Cardiac muscle cell (in vitro differentiated cells and primary cell): Measurements from ENCODE around the gene RAB33B. TPM values are rescaled to one million over a fixed set of nuclear protein-coding genes. Genes with fewer than 3 reads are reported as not detected.
"Not testable (repeated sequence)": the region's sequence is repeated elsewhere in the genome, so short reads cannot be mapped to it uniquely, and the experiment has no call there.

Experiments used
- DNase-seq, 2 donors: peaks; one replicate each; pipeline versions ENCODE4 v3.0.0 to v3.0.0-alpha.2; 2010 to 2017; ENCODE audit warnings: low read depth in 1 of 2, low spot score in 1 of 2
- H3K27ac ChIP-seq: fragments of 200-600 bp; sonication (generic); 2 replicates; pipeline ENCODE4 v1.5.1; 2016
- H3K27me3 ChIP-seq: fragments of 200-600 bp; sonication (generic); 2 replicates; pipeline ENCODE4 v1.6.0; 2016; ENCODE audit warnings: control low read depth
- H3K36me3 ChIP-seq: fragments of 200-600 bp; sonication (generic); 2 replicates; pipeline ENCODE4 v1.5.1; 2016; ENCODE audit warnings: control low read depth
- H3K4me1 ChIP-seq: fragments of 200-600 bp; sonication (generic); 2 replicates; pipeline ENCODE4 v1.8.1; 2017; ENCODE audit warnings: low read depth, mild to moderate bottlenecking, mixed run types
- H3K4me3 ChIP-seq: fragments of 200-600 bp; sonication (generic); 2 replicates; pipeline ENCODE4 v1.5.1; 2016; ENCODE audit warnings: mild to moderate bottlenecking
- H3K9me3 ChIP-seq: fragments of 200-600 bp; sonication (generic); 2 replicates; pipeline ENCODE4 v1.5.1; 2017; ENCODE audit warnings: low read depth, mild to moderate bottlenecking, control low read depth
- CTCF ChIP-seq: IDR thresholded peaks from 2 replicates; pipeline ENCODE4 v1.5.1; 2012; ENCODE audit warnings: low read depth, mild to moderate bottlenecking, low read length
- polyA plus RNA-seq: library from polyadenylated mRNA; unstranded; fragments of >200 nt; fragmentation: Nextera tagmentation; extraction: Ambion mirVana; gene quantifications from 2 replicates; pipeline ENCODE4 v1.2.1, GENCODE V29; 2016
- total RNA-seq: library from RNA; depleted of rRNA; stranded (reverse); fragments of >200 nt; gene quantifications from 2 replicates; pipeline ENCODE4 v1.2.3, GENCODE V29; 2016

The RAB33B gene
- total and polyA plus RNA-seq, 2 experiments from 2014 or later, result 8.4 to 8.8 TPM

DNA sequence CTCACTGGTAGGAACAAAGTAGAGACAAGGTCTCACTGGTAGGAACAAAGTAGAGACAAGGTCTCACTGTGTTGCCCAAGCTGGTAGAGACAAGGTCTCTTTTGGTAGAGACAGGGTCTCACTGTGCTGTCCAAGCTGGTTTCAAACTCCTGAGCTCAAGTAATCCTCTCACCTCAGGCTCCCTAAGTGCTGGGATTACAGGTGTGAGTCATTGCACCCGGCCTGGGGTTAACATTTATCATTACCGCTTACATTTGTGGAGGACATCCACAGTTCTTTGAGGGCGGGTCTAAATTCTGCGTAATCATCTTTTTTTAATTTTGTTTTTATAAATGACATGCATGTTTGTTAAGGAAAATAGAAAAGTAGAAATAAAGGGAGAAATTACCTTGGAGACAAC lies 12.0 kb downstream of the RAB33B start:
- H3K27ac ChIP-seq, result no peak overlapping the region
- no peaks in the 10 kb centered on the region for H3K36me3 ChIP-seq
- no peak overlapping the region for H3K4me3 ChIP-seq
- TF ChIP-seq CTCF, result no peak
- H3K4me1 ChIP-seq, result no peaks in the 10 kb centered on the region
- no peak for DNase-seq
- no peaks in the 10 kb centered on the region for H3K27me3 ChIP-seq
- H3K9me3 ChIP-seq, result no peaks in the 10 kb centered on the region

DNA sequence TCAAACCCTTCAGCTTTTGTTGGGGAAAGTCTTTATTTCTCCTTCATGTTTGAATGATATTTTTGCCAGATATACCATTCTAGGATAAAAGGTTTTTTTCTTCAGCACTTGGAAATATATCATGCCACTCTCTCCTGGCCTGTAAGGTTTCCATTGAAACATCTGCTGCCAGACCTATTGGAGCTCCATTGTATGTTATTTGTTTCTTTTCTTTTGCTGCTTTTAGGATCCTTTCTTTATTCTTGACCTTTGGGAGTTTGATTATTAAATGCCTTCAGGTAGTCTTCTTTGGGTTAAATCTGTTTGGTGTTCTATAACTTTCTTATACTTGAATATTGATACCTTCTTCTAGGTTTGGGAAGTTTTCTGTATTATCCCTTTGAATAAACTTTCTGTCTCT lies 14.8 kb downstream of the RAB33B start:
- H3K4me1 ChIP-seq, H3K27ac ChIP-seq, DNase-seq, H3K4me3 ChIP-seq, H3K9me3 ChIP-seq, H3K27me3 ChIP-seq: not testable (repeated sequence)
- peaks cover 11% of the 10 kb centered on the region for H3K36me3 ChIP-seq

- no peak for TF ChIP-seq CTCF
- DNase-seq, result no peak
- no peaks in the 10 kb centered on the region for H3K9me3 ChIP-seq
- H3K27ac ChIP-seq, result no peak overlapping the region
- no peak overlapping the region for H3K4me3 ChIP-seq
- no peaks in the 10 kb centered on the region for H3K4me1 ChIP-seq
- no peaks in the 10 kb centered on the region for H3K27me3 ChIP-seq
- peaks cover 11% of the 10 kb centered on the region for H3K36me3 ChIP-seq
Measured at GRCh38 chr4:139469216-139469615, 15.3 kb downstream of the RAB33B start.

- no peaks in the 10 kb centered on the region for H3K9me3 ChIP-seq
- peaks cover 11% of the 10 kb centered on the region for H3K36me3 ChIP-seq
- H3K27me3 ChIP-seq, result no peaks in the 10 kb centered on the region
- H3K27ac ChIP-seq, result no peak overlapping the region
- no peaks in the 10 kb centered on the region for H3K4me1 ChIP-seq
- no peak overlapping the region for H3K4me3 ChIP-seq
- no peak for DNase-seq
- no peak for TF ChIP-seq CTCF
Measured at GRCh38 chr4:139469869-139470268, 15.9 kb downstream of the RAB33B start.

GRCh38 chr4:139470295-139470694 lies 16.4 kb downstream of the RAB33B start:
- no peak for TF ChIP-seq CTCF
- no peak overlapping the region for H3K4me3 ChIP-seq
- no peak overlapping the region for H3K27ac ChIP-seq

DNA sequence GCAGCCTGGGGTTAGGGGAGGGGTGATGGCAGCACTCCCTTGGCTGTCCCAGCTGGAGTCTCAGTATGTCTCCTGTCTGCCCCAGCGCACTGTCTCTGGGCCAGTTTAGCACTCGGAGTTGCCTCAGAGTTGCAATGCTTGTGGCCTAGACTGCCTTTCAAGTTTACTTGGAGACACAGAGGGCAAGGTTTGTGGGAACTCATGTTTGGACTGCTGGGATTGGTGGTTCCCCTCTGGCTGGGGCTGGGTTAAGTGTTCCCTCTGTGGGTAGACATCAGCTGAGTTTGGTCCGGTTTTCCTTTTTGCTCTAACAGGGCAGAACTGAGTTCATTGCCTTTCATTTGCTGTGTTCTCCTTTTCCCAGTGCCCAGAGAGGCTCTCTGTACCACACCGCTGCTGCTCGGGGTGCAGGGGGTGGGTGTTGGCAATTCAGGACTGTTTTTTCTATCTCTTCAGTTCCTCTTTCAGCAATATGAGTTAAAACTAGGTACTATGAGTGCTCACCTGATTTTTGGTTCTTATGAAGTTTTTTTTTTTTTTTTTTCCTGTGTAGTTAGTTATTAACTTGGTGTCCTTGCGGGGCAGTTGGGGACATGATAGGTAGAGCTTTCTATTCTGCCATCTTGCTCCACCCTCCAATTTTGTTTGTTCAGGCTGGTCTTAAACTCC lies 17.2 kb downstream of the RAB33B start:
- Histone ChIP-seq H3K9me3 (no peaks in the 10 kb centered on the region), H3K4me3 (no peak overlapping the region), H3K4me1 (no peaks in the 10 kb centered on the region), H3K27ac (no peak overlapping the region), H3K27me3 (no peaks in the 10 kb centered on the region), H3K36me3 (peaks cover 11% of the 10 kb centered on the region)
- TF ChIP-seq CTCF, result no peak
- DNase-seq, result no peak

More at GRCh38 chr4:139470295-139470694, 16.4 kb downstream of the RAB33B start:
- no peaks in the 10 kb centered on the region for H3K9me3 ChIP-seq
- no peaks in the 10 kb centered on the region for H3K27me3 ChIP-seq
- DNase-seq, result no peak
- peaks cover 11% of the 10 kb centered on the region for H3K36me3 ChIP-seq
- no peaks in the 10 kb centered on the region for H3K4me1 ChIP-seq
